OCI-LY7 (cell line): Measurements from ENCODE around the gene ELOVL5.

ENCODE experiments used
- EZH2phosphoT487 ChIP-seq: fragments of 200-600 bp; sonication (generic); IDR thresholded peaks from 2 replicates; pipeline ENCODE4 v1.6.1; 2018; ENCODE audit warnings: low read depth, borderline replicate concordance, mild to moderate bottlenecking, mixed run types, antibody characterized with exemption, low read length, moderate library complexity, mixed read lengths
- TF ChIP-seq, protein P1 (sequence below): fragments of 200-600 bp; sonication (generic); conservative IDR thresholded peaks from 2 replicates; pipeline ENCODE4 v1.5.1; 2014; ENCODE audit warnings: mild to moderate bottlenecking, antibody characterized with exemption, low read length, moderate library complexity, mixed read lengths

DNA sequence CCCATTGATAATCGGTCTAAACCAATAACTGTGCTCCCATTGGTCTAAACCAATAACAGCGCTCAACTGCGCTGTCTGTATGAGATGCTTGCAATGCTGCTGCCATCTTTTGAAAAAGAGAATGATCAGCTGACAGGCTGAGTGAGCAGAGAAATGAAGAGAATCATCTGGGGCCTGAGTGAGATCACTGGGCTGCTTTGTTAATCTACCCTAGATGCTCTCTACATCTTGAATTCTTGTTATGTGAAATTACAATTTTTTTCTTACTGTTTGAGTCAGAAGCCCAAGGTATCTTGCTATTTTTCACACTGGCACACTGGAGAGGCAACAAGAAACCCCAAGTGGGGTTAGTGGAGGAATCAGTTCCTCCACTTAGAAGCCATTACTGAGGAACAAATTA, 108.6 kb downstream of the ELOVL5 start:
- TF ChIP-seq, protein P1, sequence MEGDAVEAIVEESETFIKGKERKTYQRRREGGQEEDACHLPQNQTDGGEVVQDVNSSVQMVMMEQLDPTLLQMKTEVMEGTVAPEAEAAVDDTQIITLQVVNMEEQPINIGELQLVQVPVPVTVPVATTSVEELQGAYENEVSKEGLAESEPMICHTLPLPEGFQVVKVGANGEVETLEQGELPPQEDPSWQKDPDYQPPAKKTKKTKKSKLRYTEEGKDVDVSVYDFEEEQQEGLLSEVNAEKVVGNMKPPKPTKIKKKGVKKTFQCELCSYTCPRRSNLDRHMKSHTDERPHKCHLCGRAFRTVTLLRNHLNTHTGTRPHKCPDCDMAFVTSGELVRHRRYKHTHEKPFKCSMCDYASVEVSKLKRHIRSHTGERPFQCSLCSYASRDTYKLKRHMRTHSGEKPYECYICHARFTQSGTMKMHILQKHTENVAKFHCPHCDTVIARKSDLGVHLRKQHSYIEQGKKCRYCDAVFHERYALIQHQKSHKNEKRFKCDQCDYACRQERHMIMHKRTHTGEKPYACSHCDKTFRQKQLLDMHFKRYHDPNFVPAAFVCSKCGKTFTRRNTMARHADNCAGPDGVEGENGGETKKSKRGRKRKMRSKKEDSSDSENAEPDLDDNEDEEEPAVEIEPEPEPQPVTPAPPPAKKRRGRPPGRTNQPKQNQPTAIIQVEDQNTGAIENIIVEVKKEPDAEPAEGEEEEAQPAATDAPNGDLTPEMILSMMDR, result no peak
- TF ChIP-seq EZH2phosphoT487, result no peak
